ENCODE results near the gene PIEZO1. TPM values are rescaled to one million over a fixed set of nuclear protein-coding genes. Genes with fewer than 3 reads are reported as not detected.

Gene PIEZO1
- total and polyA plus RNA-seq, 9 of the 15 experiments (the other 6 are each of a cell fraction or from before 2014, with no cell fraction given) = 3.6 to 432 (median 131) TPM

DNA sequence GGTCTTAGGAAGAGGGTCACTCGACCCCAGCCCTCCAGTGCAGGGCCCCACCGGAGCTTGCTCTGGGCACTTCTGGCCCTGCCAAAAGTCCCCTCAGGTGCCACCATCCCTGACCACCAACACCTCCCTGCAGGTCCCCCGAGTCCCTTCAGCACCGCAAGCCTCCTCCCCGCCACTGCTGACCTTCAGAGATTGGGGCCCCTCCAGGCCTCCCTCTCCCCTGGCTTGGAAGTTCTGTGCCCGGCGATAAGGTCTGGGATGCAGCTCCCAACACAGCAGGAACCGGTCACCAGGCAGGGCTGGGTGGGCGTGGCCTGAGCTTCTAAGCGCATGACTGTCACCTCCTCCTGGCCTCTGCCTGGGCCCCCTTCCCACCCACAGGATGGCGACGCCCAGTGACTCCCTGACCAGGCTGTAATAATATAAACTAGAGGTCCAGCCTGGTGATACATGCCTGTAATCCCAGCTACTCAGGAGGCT lies 11.2 kb downstream of the PIEZO1 start (continued):
- 0 out of 2 replicates have a peak, but pooled peaks have one; percentile 70 for TF ChIP-seq RUNX1 (IDR thresholded peaks at IDR 0.05; ENCODE audit: low read depth)
- TF ChIP-seq, protein P1, sequence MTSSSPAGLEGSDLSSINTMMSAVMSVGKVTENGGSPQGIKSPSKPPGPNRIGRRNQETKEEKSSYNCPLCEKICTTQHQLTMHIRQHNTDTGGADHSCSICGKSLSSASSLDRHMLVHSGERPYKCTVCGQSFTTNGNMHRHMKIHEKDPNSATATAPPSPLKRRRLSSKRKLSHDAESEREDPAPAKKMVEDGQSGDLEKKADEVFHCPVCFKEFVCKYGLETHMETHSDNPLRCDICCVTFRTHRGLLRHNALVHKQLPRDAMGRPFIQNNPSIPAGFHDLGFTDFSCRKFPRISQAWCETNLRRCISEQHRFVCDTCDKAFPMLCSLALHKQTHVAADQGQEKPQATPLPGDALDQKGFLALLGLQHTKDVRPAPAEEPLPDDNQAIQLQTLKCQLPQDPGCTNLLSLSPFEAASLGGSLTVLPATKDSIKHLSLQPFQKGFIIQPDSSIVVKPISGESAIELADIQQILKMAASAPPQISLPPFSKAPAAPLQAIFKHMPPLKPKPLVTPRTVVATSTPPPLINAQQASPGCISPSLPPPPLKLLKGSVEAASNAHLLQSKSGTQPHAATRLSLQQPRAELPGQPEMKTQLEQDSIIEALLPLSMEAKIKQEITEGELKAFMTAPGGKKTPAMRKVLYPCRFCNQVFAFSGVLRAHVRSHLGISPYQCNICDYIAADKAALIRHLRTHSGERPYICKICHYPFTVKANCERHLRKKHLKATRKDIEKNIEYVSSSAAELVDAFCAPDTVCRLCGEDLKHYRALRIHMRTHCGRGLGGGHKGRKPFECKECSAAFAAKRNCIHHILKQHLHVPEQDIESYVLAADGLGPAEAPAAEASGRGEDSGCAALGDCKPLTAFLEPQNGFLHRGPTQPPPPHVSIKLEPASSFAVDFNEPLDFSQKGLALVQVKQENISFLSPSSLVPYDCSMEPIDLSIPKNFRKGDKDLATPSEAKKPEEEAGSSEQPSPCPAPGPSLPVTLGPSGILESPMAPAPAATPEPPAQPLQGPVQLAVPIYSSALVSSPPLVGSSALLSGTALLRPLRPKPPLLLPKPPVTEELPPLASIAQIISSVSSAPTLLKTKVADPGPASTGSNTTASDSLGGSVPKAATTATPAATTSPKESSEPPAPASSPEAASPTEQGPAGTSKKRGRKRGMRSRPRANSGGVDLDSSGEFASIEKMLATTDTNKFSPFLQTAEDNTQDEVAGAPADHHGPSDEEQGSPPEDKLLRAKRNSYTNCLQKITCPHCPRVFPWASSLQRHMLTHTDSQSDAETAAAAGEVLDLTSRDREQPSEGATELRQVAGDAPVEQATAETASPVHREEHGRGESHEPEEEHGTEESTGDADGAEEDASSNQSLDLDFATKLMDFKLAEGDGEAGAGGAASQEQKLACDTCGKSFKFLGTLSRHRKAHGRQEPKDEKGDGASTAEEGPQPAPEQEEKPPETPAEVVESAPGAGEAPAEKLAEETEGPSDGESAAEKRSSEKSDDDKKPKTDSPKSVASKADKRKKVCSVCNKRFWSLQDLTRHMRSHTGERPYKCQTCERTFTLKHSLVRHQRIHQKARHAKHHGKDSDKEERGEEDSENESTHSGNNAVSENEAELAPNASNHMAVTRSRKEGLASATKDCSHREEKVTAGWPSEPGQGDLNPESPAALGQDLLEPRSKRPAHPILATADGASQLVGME (CRISPR knock-in tag; IDR thresholded peaks at IDR 0.05) = peak; percentile 84; the same call in 1 of the 2 replicates
- peak; percentile 94 for TF ChIP-seq MTA3 (IDR thresholded peaks at IDR 0.05; ENCODE audit: borderline replicate concordance)
- peak; percentile 88 to 97 for TF ChIP-seq MAZ (CRISPR knock-in tag; conservative IDR thresholded peaks at IDR 0.05 in 1 of 2, IDR thresholded peaks at IDR 0.05 in 1 of 2)
- peak; percentile 97 for TF ChIP-seq L3MBTL2 (IDR thresholded peaks at IDR 0.05)
- peak; percentile 73; the same call in 1 of the 2 replicates for TF ChIP-seq JUND (IDR thresholded peaks at IDR 0.05; ENCODE audit: borderline replicate concordance, low read depth, low read length)
- peak; percentile 60; the same call in 2 of the 3 replicates for TF ChIP-seq JUND (tag; IDR thresholded peaks at IDR 0.05; ENCODE audit: borderline replicate concordance, low read depth, low read length)
- peak; percentile 91 for TF ChIP-seq ELF4 (CRISPR knock-in tag; IDR thresholded peaks at IDR 0.05)
- TF ChIP-seq, protein P2, sequence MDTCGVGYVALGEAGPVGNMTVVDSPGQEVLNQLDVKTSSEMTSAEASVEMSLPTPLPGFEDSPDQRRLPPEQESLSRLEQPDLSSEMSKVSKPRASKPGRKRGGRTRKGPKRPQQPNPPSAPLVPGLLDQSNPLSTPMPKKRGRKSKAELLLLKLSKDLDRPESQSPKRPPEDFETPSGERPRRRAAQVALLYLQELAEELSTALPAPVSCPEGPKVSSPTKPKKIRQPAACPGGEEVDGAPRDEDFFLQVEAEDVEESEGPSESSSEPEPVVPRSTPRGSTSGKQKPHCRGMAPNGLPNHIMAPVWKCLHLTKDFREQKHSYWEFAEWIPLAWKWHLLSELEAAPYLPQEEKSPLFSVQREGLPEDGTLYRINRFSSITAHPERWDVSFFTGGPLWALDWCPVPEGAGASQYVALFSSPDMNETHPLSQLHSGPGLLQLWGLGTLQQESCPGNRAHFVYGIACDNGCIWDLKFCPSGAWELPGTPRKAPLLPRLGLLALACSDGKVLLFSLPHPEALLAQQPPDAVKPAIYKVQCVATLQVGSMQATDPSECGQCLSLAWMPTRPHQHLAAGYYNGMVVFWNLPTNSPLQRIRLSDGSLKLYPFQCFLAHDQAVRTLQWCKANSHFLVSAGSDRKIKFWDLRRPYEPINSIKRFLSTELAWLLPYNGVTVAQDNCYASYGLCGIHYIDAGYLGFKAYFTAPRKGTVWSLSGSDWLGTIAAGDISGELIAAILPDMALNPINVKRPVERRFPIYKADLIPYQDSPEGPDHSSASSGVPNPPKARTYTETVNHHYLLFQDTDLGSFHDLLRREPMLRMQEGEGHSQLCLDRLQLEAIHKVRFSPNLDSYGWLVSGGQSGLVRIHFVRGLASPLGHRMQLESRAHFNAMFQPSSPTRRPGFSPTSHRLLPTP (IDR thresholded peaks at IDR 0.05; ENCODE audit: borderline replicate concordance, extremely low read depth, insufficient read length) = no peak
- TF ChIP-seq, protein P3, sequence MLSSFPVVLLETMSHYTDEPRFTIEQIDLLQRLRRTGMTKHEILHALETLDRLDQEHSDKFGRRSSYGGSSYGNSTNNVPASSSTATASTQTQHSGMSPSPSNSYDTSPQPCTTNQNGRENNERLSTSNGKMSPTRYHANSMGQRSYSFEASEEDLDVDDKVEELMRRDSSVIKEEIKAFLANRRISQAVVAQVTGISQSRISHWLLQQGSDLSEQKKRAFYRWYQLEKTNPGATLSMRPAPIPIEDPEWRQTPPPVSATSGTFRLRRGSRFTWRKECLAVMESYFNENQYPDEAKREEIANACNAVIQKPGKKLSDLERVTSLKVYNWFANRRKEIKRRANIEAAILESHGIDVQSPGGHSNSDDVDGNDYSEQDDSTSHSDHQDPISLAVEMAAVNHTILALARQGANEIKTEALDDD (IDR thresholded peaks at IDR 0.05) = peak; percentile 87
- peak; percentile 88 for TF ChIP-seq ATF7 (IDR thresholded peaks at IDR 0.05)
- TF ChIP-seq, protein P4, sequence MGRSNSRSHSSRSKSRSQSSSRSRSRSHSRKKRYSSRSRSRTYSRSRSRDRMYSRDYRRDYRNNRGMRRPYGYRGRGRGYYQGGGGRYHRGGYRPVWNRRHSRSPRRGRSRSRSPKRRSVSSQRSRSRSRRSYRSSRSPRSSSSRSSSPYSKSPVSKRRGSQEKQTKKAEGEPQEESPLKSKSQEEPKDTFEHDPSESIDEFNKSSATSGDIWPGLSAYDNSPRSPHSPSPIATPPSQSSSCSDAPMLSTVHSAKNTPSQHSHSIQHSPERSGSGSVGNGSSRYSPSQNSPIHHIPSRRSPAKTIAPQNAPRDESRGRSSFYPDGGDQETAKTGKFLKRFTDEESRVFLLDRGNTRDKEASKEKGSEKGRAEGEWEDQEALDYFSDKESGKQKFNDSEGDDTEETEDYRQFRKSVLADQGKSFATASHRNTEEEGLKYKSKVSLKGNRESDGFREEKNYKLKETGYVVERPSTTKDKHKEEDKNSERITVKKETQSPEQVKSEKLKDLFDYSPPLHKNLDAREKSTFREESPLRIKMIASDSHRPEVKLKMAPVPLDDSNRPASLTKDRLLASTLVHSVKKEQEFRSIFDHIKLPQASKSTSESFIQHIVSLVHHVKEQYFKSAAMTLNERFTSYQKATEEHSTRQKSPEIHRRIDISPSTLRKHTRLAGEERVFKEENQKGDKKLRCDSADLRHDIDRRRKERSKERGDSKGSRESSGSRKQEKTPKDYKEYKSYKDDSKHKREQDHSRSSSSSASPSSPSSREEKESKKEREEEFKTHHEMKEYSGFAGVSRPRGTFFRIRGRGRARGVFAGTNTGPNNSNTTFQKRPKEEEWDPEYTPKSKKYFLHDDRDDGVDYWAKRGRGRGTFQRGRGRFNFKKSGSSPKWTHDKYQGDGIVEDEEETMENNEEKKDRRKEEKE (IDR thresholded peaks at IDR 0.05; ENCODE audit: borderline replicate concordance in 1 of 2, control insufficient read depth in 1 of 2, low read depth in 2 of 2, low read length in 1 of 2) = peak in 1 of 2 experiments; percentile 63; a peak in 1 of 4 replicates
